Pons (tissue), 1 donor: ENCODE data around the gene STK39.
"Not testable (repeated sequence)": the region's sequence is repeated elsewhere in the genome, so short reads cannot be mapped to it uniquely, and the experiment has no call there.

Experiments
- DNase-seq: peaks from one replicate; pipeline ENCODE4 v3.0.0-alpha.2; 2016; ENCODE audit warnings: low spot score

The STK39 gene

GRCh38 chr2:168247341-168248261, at the start of gene STK39:
Gene STK39, minus strand, starts transcription at chr2:168247595. Its CDS starts 160 bp downstream, at chr2:168247435.
- DNase-seq = peak; percentile 51

- DNase-seq = no peak
Measured at GRCh38 chr2:168295051-168295450, 47.7 kb upstream of the STK39 start.

- no peak for DNase-seq
Measured at GRCh38 chr2:168294409-168294808, 47.0 kb upstream of the STK39 start.

GRCh38 chr2:168293766-168294165, 46.4 kb upstream of the STK39 start:
- no peak for DNase-seq

GRCh38 chr2:168290391-168290790, 43.0 kb upstream of the STK39 start:
- DNase-seq = no peak

GRCh38 chr2:168289880-168290279, 42.5 kb upstream of the STK39 start:
- DNase-seq = no peak

GRCh38 chr2:168286535-168286934, 39.1 kb upstream of the STK39 start:
- DNase-seq = no peak

- DNase-seq = no peak
Measured at GRCh38 chr2:168278424-168278888, 31.1 kb upstream of the STK39 start.

- no peak for DNase-seq
Measured at GRCh38 chr2:168277276-168277675, 29.9 kb upstream of the STK39 start.

- no peak for DNase-seq
Measured at GRCh38 chr2:168272225-168272624, 24.8 kb upstream of the STK39 start.

- DNase-seq = not testable (repeated sequence)
Measured at GRCh38 chr2:168262926-168263325, 15.5 kb upstream of the STK39 start.

GRCh38 chr2:168256448-168256847, 9.1 kb upstream of the STK39 start:
- no peak for DNase-seq

GRCh38 chr2:168255866-168256265, 8.5 kb upstream of the STK39 start:
- DNase-seq = no peak

GRCh38 chr2:168255103-168255502, 7.7 kb upstream of the STK39 start:
- no peak for DNase-seq

- DNase-seq = no peak
Measured at GRCh38 chr2:168254158-168254935, 7.0 kb upstream of the STK39 start.

GRCh38 chr2:168253379-168253778, 6.0 kb upstream of the STK39 start:
- DNase-seq = no peak

GRCh38 chr2:168252976-168253375, 5.6 kb upstream of the STK39 start:
- no peak for DNase-seq

- peak; percentile 64 for DNase-seq
Measured at GRCh38 chr2:168246483-168247340, 683 bp downstream of the STK39 start.

GRCh38 chr2:168246072-168246482, 1.3 kb downstream of the STK39 start:
- peak; percentile 59 for DNase-seq

GRCh38 chr2:168245074-168245825, 2.1 kb downstream of the STK39 start:
- DNase-seq = no peak

- no peak for DNase-seq
Measured at GRCh38 chr2:168244318-168244717, 3.1 kb downstream of the STK39 start.
